HCT116 (cell line): Measurements from ENCODE around the gene PSORS1C2. TPM values are rescaled to one million over a fixed set of nuclear protein-coding genes. Genes with fewer than 3 reads are reported as not detected.

Experiments used
- ATAC-seq: fragments of 200-7000 bp; cut with Tn5 transposase; 2 replicates; pipeline ENCODE4 v1.9.1; 2020; ENCODE audit warnings: mild to moderate bottlenecking, moderate library complexity
- BruUV-seq: library from RNA; stranded (reverse); fragments of 400-500 nt; replicated peaks from 2 replicates; lab custom pipeline; 2021; lab: Mats Ljungman, UMichigan
- CTCF ChIA-PET: fragments of 300-600 bp; sonication (Branson Sonifier 250); formaldehyde crosslinking; loops from one replicate; lab custom pipeline; 2021; ENCODE audit warnings: antibody characterized with exemption; lab: Charles Lee
- POLR2A ChIA-PET: fragments of 300-600, 350-600 bp; sonication (Branson Sonifier 250); formaldehyde crosslinking; loops from one replicate; lab custom pipeline; 2021; ENCODE audit warnings: antibody characterized with exemption; lab: Charles Lee
- RAD21 ChIA-PET, 2 experiments: fragments of 300-600 bp; sonication (Branson Sonifier 250); formaldehyde crosslinking; loops; one replicate each; lab custom pipeline; 2023; ENCODE audit warnings: low total read pairs in 2 of 2; ENCODE audit not compliant: uncharacterized antibody in 2 of 2, unreplicated experiment in 2 of 2, low non-redundant PET in 1 of 2; lab: Charles Lee
- DNase-seq: peaks from one replicate; pipeline ENCODE4 v3.0.0-alpha.2; 2010; ENCODE audit warnings: low read depth, low spot score
- H2AFZ ChIP-seq: fragments of 200-600 bp; shearing (Covaris generic), sonication (generic); 2 replicates; pipeline ENCODE4 v1.6.1; 2017; ENCODE audit warnings: low read depth, mixed run types, mixed read lengths, antibody characterized with exemption, low read length; ENCODE audit not compliant: poor library complexity, severe bottlenecking
- H3K27ac ChIP-seq: 2 replicates; pipeline ENCODE4 v1.5.1; 2012; ENCODE audit warnings: low read depth, low read length
- H3K27me3 ChIP-seq: fragments of 200-600 bp; sonication (generic); 2 replicates; pipeline ENCODE4 v1.6.1; 2016; ENCODE audit warnings: mixed run types, low read length, mixed read lengths; ENCODE audit not compliant: insufficient read depth
- H3K36me3 ChIP-seq, 2 experiments: fragments of 200-500 bp in 1 of 2; fragments of 200-600 bp in 1 of 2; sonication (Bioruptor generic) in 1 of 2; sonication (generic) in 1 of 2; 2 replicates each; pipeline versions ENCODE4 v1.5.1 to v1.6.1; 2014 to 2016; ENCODE audit warnings: low read length in 2 of 2, inconsistent platforms in 1 of 2, mixed read lengths in 1 of 2, mixed run types in 1 of 2; ENCODE audit not compliant: insufficient read depth in 2 of 2, control insufficient read depth in 1 of 2
- H3K4me1 ChIP-seq, 2 experiments: fragments of 200-600 bp in 1 of 2; sonication (generic) in 1 of 2; 2 replicates each; pipeline versions ENCODE4 v1.5.1 to v1.6.1; 2012 to 2017; ENCODE audit warnings: low read length in 2 of 2, inconsistent platforms in 1 of 2, mild to moderate bottlenecking in 1 of 2, mixed read lengths in 1 of 2, mixed run types in 1 of 2, moderate library complexity in 1 of 2; ENCODE audit not compliant: insufficient read depth in 2 of 2, control insufficient read depth in 1 of 2
- H3K4me2 ChIP-seq: fragments of 200-600 bp; sonication (generic); 2 replicates; pipeline ENCODE4 v1.6.1; 2017; ENCODE audit warnings: mixed run types, low read length, mixed read lengths
- H3K4me3 ChIP-seq, 2 experiments: fragments of 200-600 bp in 1 of 2; sonication (generic) in 1 of 2; replicated peaks in 1 of 2; 2 replicates each; pipeline ENCODE4 v1.5.1; 2011 to 2016; ENCODE audit warnings: low read length in 2 of 2, control low read depth in 1 of 2, low read depth in 1 of 2, mild to moderate bottlenecking in 1 of 2, mixed read lengths in 1 of 2, mixed run types in 1 of 2
- H3K79me2 ChIP-seq: fragments of 200-600 bp; sonication (generic); 2 replicates; pipeline ENCODE4 v1.6.1; 2017; ENCODE audit warnings: mild to moderate bottlenecking, mixed run types, low read length, moderate library complexity, mixed read lengths; ENCODE audit not compliant: insufficient read depth
- H3K9ac ChIP-seq: fragments of 200-600 bp; sonication (generic); 2 replicates; pipeline ENCODE4 v1.6.1; 2016; ENCODE audit warnings: low read length, mixed read lengths
- H3K9me2 ChIP-seq: fragments of 200-600 bp; sonication (generic), shearing (Covaris generic); 2 replicates; pipeline ENCODE4 v1.6.1; 2017; ENCODE audit warnings: mixed run types, mild to moderate bottlenecking, moderate library complexity; ENCODE audit not compliant: insufficient read depth
- H3K9me3 ChIP-seq, 2 experiments: fragments of 200-500 bp in 1 of 2; fragments of 200-600 bp in 1 of 2; sonication (Bioruptor generic) in 1 of 2; sonication (generic) in 1 of 2; 2 replicates each; pipeline ENCODE4 v1.6.1; 2014 to 2017; ENCODE audit warnings: low read length in 2 of 2, mixed read lengths in 2 of 2, inconsistent platforms in 1 of 2, low read depth in 1 of 2, mild to moderate bottlenecking in 1 of 2, mixed run types in 1 of 2, moderate library complexity in 1 of 2; ENCODE audit not compliant: control insufficient read depth in 1 of 2, insufficient read depth in 1 of 2
- H4K20me1 ChIP-seq: fragments of 200-600 bp; sonication (generic), shearing (Covaris generic); 2 replicates; pipeline ENCODE4 v1.6.1; 2017; ENCODE audit warnings: mixed run types, mild to moderate bottlenecking, moderate library complexity; ENCODE audit not compliant: insufficient read depth
- EZH2 ChIP-seq: fragments of 200-600 bp; sonication (generic); IDR thresholded peaks from 2 replicates; pipeline ENCODE4 v1.6.1; 2017; ENCODE audit warnings: antibody characterized with exemption, mixed run types
- EZH2phosphoT487 ChIP-seq: fragments of 200-600 bp; IDR thresholded peaks from 2 replicates; pipeline ENCODE4 v1.6.1; 2018; ENCODE audit warnings: antibody characterized with exemption, borderline replicate concordance
- FOSL1 ChIP-seq: IDR thresholded peaks from 2 replicates; pipeline ENCODE4 v1.6.1; 2012; ENCODE audit warnings: low read depth
- MAX ChIP-seq: IDR thresholded peaks from 2 replicates; pipeline ENCODE4 v1.6.1; 2012
- POLR2AphosphoS5 ChIP-seq: IDR thresholded peaks from 2 replicates; pipeline ENCODE4 v1.6.1; 2011; ENCODE audit warnings: mild to moderate bottlenecking, low read depth, low read length, moderate library complexity
- RAD21 ChIP-seq: IDR thresholded peaks from 2 replicates; pipeline ENCODE4 v1.6.1; 2012; ENCODE audit warnings: low read depth, mild to moderate bottlenecking
- SIN3A ChIP-seq: IDR thresholded peaks from 2 replicates; pipeline ENCODE4 v1.6.1; 2012; ENCODE audit warnings: low read depth
- SP1 ChIP-seq: IDR thresholded peaks from 2 replicates; pipeline ENCODE4 v1.6.1; 2012; ENCODE audit warnings: low read depth
- SRF ChIP-seq: IDR thresholded peaks from 2 replicates; pipeline ENCODE4 v1.6.1; 2012; ENCODE audit warnings: low read depth
- TCF7L2 ChIP-seq: IDR thresholded peaks from 2 replicates; pipeline ENCODE4 v1.7.0; 2011; ENCODE audit warnings: borderline replicate concordance, inconsistent platforms; ENCODE audit not compliant: insufficient read depth, insufficient read length; ENCODE audit errors: extremely low read depth
- ZNF274 ChIP-seq: fragments of 200-500 bp; sonication (Bioruptor generic); IDR thresholded peaks from 2 replicates; pipeline ENCODE4 v1.6.1; 2014; ENCODE audit warnings: mild to moderate bottlenecking, low read depth, low read length, inconsistent platforms
- intact Hi-C: fragments of 100-400 bp; cut with micrococcal nuclease; formaldehyde crosslinking; loops from 2 replicates; pipeline ENCODE4 v1.10.0; 2022
- total RNA-seq: library from RNA; stranded (reverse); gene quantifications from one replicate; pipeline ENCODE4 v1.2.1, GENCODE V29; 2021; ENCODE audit not compliant: unreplicated experiment

PSORS1C2 gene
- total RNA-seq, 1 experiment from 2014 or later, result not detected

- Histone ChIP-seq H3K4me3 (no peak overlapping the region), H3K4me2 (no peak overlapping the region), H3K36me3 (no peaks in the 10 kb centered on the region), H3K4me1 (peaks cover 0 to 6% of the 10 kb centered on the region in 2 experiments; a peak in 2 of 4 replicates), H3K79me2 (no peaks in the 10 kb centered on the region), H3K27me3 (no peaks in the 10 kb centered on the region), H3K9me2 (no peaks in the 10 kb centered on the region), H4K20me1 (no peaks in the 10 kb centered on the region), H2AFZ (no peak overlapping the region), H3K27ac (no peak overlapping the region), H3K9ac (no peak overlapping the region), H3K9me3 (no peaks in the 10 kb centered on the region)
- intact Hi-C loops, result no loop called here
- no peak for DNase-seq
- ATAC-seq, result peak; percentile 83
- ChIA-PET POLR2A (no interaction called here), RAD21 (no interaction called here), CTCF (no interaction called here)
- no peak for TF ChIP-seq SIN3A
- TF ChIP-seq TCF7L2, result no peak
- TF ChIP-seq EZH2, result no peak
- TF ChIP-seq SRF, result no peak
- no peak for TF ChIP-seq RAD21
- TF ChIP-seq POLR2AphosphoS5, result no peak
- BruUV-seq, result no TSS peak
These were observed 41.6 kb upstream of the PSORS1C2 start for GRCh38 chr6:31180500-31180899.

- ChIA-PET POLR2A (no interaction called here), CTCF (no interaction called here), RAD21 (no interaction called here)
- intact Hi-C loops, result no loop called here
- ATAC-seq (no peak), DNase-seq (no peak)
- Histone ChIP-seq H3K9me2 (no peaks in the 10 kb centered on the region), H3K4me1 (peaks cover 0 to 6% of the 10 kb centered on the region in 2 experiments; a peak in 2 of 4 replicates), H3K79me2 (no peaks in the 10 kb centered on the region), H3K27me3 (no peaks in the 10 kb centered on the region), H3K27ac (no peak overlapping the region), H2AFZ (no peak overlapping the region), H4K20me1 (no peaks in the 10 kb centered on the region), H3K4me2 (no peak overlapping the region), H3K9me3 (no peaks in the 10 kb centered on the region), H3K36me3 (no peaks in the 10 kb centered on the region), H3K4me3 (no peak overlapping the region), H3K9ac (no peak overlapping the region)
- no peak for TF ChIP-seq EZH2phosphoT487
- no peak for TF ChIP-seq RAD21
- TF ChIP-seq SP1, result no peak
- no peak for TF ChIP-seq ZNF274
- no peak for TF ChIP-seq FOSL1
- TF ChIP-seq MAX, result no peak
- BruUV-seq, result no TSS peak
These were observed 41.0 kb upstream of the PSORS1C2 start for GRCh38 chr6:31179896-31180295.
